Lower lobe of right lung (tissue), 2 donors: ENCODE results near the gene PRR5L. TPM values are rescaled to one million over a fixed set of nuclear protein-coding genes. Genes with fewer than 3 reads are reported as not detected.

Experiments used
- ATAC-seq, 2 donors: fragments of 200-7000 bp; cut with Tn5 transposase; one replicate each; pipeline ENCODE4 v1.9.1; 2020 to 2022; ENCODE audit warnings: mild to moderate bottlenecking in 2 of 2, moderate library complexity in 2 of 2
- DNase-seq: peaks from one replicate; pipeline ENCODE4 v3.0.0-alpha.2; 2020
- H3K27ac ChIP-seq: fragments of 200-600 bp; one replicate; pipeline ENCODE4 v1.8.0; 2022
- H3K27me3 ChIP-seq: fragments of 200-600 bp; one replicate; pipeline ENCODE4 v1.8.0; 2022; ENCODE audit warnings: low read depth
- H3K36me3 ChIP-seq: fragments of 200-600 bp; one replicate; pipeline ENCODE4 v1.8.0; 2022; ENCODE audit warnings: mild to moderate bottlenecking
- H3K4me1 ChIP-seq: fragments of 200-600 bp; one replicate; pipeline ENCODE4 v1.8.0; 2022
- H3K4me3 ChIP-seq: fragments of 200-600 bp; one replicate; pipeline ENCODE4 v1.8.0; 2022; ENCODE audit warnings: mild to moderate bottlenecking
- H3K9me3 ChIP-seq: fragments of 200-600 bp; one replicate; pipeline ENCODE4 v1.8.0; 2022
- CTCF ChIP-seq: fragments of 200-600 bp; IDR thresholded peaks from one replicate; pipeline ENCODE4 v1.8.0; 2022; ENCODE audit warnings: antibody characterized with exemption, mild to moderate bottlenecking
- intact Hi-C: fragments of 100-400 bp; cut with DNase I; formaldehyde crosslinking; loops from one replicate; pipeline ENCODE4 v1.11.0; 2022
- total RNA-seq: library from RNA; stranded (reverse); fragmentation: NEBNext Ultra II Directional; extraction: Animal tissue kit (Norgen Biotek cat#: 25700); gene quantifications from one replicate; pipeline ENCODE4 v1.2.1, GENCODE V29; 2021
- donor health status: DM: no; HTN: yes; CAD: no; lungs with severe emphysema.

PRR5L gene
- total RNA-seq, 1 donor from 2014 or later = 24.9 TPM

GRCh38 chr11:36388071-36388470 lies 92.0 kb downstream of the PRR5L start:
- intact Hi-C loops = no loop called here
- peaks cover 32% of the 10 kb centered on the region for H3K4me1 ChIP-seq

GRCh38 chr11:36388951-36389350 lies 92.9 kb downstream of the PRR5L start:
- peaks cover 32% of the 10 kb centered on the region for H3K4me1 ChIP-seq
- no peaks in the 10 kb centered on the region for H3K27me3 ChIP-seq
- peaks cover under 1% of the 10 kb centered on the region for H3K36me3 ChIP-seq
- ATAC-seq (peak in 1 of 2 donors; percentile 20), DNase-seq (no peak)
- TF ChIP-seq CTCF = no peak
- H3K9me3 ChIP-seq = no peaks in the 10 kb centered on the region
- no peak overlapping the region for H3K27ac ChIP-seq
- H3K4me3 ChIP-seq = no peak overlapping the region
- intact Hi-C loops = no loop called here

More at GRCh38 chr11:36388071-36388470, 92.0 kb downstream of the PRR5L start:
- ATAC-seq (no peak), DNase-seq (no peak)
- H3K4me3 ChIP-seq = no peak overlapping the region
- no peak for TF ChIP-seq CTCF
- H3K36me3 ChIP-seq = no peaks in the 10 kb centered on the region
- H3K9me3 ChIP-seq = no peaks in the 10 kb centered on the region
- H3K27me3 ChIP-seq = no peaks in the 10 kb centered on the region
- H3K27ac ChIP-seq = peak overlapping the region; percentile 56

- Histone ChIP-seq H3K27me3 (no peaks in the 10 kb centered on the region), H3K4me1 (peaks cover 32% of the 10 kb centered on the region), H3K27ac (no peak overlapping the region), H3K36me3 (peaks cover 6% of the 10 kb centered on the region), H3K9me3 (no peaks in the 10 kb centered on the region), H3K4me3 (no peak overlapping the region)
- intact Hi-C loops = no loop called here
- no peak for DNase-seq
- TF ChIP-seq CTCF = no peak
- ATAC-seq = no peak
Measured at GRCh38 chr11:36389811-36390210, 93.7 kb downstream of the PRR5L start.

- H3K4me3 ChIP-seq = no peak overlapping the region
- no peak for TF ChIP-seq CTCF
- intact Hi-C loops = no loop called here
- DNase-seq (no peak), ATAC-seq (peak; percentile 48 to 84)
- H3K9me3 ChIP-seq = no peaks in the 10 kb centered on the region
- no peak overlapping the region for H3K27ac ChIP-seq
- H3K4me1 ChIP-seq = peaks cover 37% of the 10 kb centered on the region
- H3K27me3 ChIP-seq = no peaks in the 10 kb centered on the region
- peaks cover 7% of the 10 kb centered on the region for H3K36me3 ChIP-seq
Measured at GRCh38 chr11:36390963-36391471, 94.9 kb downstream of the PRR5L start.

- Histone ChIP-seq H3K36me3 (peaks cover 16% of the 10 kb centered on the region), H3K9me3 (no peaks in the 10 kb centered on the region), H3K27me3 (no peaks in the 10 kb centered on the region), H3K4me3 (no peak overlapping the region), H3K4me1 (peaks cover 45% of the 10 kb centered on the region), H3K27ac (no peak overlapping the region)
- intact Hi-C loops = no loop called here
- DNase-seq (no peak), ATAC-seq (no peak)
- TF ChIP-seq CTCF = no peak
Measured at GRCh38 chr11:36392196-36392595, 96.1 kb downstream of the PRR5L start.
